Measurements from ENCODE around the gene SCFD1.
A peak's percentile ranks its signal among the peaks of the same experiment; 100 is the strongest.
"Not testable (repeated sequence)": the region's sequence is repeated elsewhere in the genome, so short reads cannot be mapped to it uniquely, and the experiment has no call there.

SCFD1 gene, protein sequence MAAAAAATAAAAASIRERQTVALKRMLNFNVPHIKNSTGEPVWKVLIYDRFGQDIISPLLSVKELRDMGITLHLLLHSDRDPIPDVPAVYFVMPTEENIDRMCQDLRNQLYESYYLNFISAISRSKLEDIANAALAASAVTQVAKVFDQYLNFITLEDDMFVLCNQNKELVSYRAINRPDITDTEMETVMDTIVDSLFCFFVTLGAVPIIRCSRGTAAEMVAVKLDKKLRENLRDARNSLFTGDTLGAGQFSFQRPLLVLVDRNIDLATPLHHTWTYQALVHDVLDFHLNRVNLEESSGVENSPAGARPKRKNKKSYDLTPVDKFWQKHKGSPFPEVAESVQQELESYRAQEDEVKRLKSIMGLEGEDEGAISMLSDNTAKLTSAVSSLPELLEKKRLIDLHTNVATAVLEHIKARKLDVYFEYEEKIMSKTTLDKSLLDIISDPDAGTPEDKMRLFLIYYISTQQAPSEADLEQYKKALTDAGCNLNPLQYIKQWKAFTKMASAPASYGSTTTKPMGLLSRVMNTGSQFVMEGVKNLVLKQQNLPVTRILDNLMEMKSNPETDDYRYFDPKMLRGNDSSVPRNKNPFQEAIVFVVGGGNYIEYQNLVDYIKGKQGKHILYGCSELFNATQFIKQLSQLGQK

DNA sequence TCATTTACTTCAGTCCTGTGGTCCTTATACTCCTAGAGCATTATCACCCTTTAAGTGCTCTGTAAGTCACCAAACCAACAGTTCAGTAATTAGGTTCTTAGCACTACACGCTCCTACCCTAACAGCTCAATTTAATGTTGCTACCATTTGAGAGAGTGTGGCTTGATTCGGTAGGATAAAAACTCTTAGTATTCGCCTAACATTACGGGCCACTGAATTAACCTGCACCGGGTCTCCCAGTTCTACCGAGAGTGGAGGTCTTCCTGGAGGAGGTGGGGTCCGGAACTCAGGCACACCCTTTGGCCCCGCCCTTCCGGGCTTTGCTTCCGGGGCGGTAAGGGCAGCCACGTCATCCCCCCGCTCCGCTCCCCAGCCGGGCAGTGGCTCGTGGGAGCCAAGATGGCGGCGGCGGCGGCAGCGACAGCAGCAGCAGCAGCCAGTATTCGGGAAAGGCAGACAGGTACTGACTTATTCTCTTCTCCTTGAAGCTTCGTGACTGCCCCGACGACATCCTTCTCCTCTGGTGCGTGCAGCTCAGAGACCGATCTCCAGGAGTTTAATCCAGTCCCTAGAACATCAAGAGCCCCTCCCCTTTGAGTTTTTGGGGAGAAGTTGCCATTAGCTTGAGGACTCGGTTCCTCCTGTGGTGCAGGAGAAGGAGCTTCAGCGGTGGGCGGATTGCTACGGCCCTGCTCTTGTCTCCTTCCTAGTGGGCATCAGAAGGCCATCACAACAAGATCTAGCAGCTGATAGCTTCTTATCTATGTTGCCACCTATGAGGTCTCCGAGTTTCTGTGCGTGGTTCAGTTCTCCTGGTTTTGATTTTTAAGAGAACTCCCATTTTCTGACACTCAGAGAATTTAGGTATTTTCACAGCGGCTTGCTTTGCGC lies at the start of gene SCFD1:
TSS of gene SCFD1 (plus strand) at position 380 of the 891 bp plus-strand sequence. CDS start at position 400, 20 bp downstream.
- peak; percentile 87 for DNase-seq (ENCODE audit: low read depth)
- TF ChIP-seq, protein P1, sequence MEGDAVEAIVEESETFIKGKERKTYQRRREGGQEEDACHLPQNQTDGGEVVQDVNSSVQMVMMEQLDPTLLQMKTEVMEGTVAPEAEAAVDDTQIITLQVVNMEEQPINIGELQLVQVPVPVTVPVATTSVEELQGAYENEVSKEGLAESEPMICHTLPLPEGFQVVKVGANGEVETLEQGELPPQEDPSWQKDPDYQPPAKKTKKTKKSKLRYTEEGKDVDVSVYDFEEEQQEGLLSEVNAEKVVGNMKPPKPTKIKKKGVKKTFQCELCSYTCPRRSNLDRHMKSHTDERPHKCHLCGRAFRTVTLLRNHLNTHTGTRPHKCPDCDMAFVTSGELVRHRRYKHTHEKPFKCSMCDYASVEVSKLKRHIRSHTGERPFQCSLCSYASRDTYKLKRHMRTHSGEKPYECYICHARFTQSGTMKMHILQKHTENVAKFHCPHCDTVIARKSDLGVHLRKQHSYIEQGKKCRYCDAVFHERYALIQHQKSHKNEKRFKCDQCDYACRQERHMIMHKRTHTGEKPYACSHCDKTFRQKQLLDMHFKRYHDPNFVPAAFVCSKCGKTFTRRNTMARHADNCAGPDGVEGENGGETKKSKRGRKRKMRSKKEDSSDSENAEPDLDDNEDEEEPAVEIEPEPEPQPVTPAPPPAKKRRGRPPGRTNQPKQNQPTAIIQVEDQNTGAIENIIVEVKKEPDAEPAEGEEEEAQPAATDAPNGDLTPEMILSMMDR (conservative IDR thresholded peaks at IDR 0.05; ENCODE audit: low read length), result no peak
- H3K4me3 ChIP-seq (ENCODE audit: low read length), result peak within 1 kb of the TSS; percentile 93

DNA sequence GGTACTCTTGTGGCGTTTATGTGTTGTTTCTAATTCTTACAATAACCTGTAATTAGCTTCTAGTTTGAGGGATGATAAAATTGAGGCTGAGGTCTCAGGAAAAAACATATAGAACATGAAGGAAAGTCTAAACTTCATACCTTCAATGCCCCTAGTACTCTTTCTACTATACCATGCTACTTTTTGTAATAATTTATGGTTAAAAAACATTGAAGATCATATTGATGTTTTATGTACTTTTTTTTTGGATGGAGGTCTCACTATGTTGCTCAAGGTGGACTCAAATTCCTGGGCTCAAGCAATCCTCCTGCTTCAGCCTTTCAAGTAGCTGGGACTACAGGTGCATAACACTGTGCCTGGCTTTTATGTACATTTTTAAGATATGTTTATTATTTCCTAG lies 49.3 kb upstream of the SCFD1 start:
- DNase-seq (ENCODE audit: low read depth), result no peak
- TF ChIP-seq, protein P1 (conservative IDR thresholded peaks at IDR 0.05; ENCODE audit: low read length), result no peak
- H3K4me3 ChIP-seq (ENCODE audit: low read length), result no peak overlapping the region

DNA sequence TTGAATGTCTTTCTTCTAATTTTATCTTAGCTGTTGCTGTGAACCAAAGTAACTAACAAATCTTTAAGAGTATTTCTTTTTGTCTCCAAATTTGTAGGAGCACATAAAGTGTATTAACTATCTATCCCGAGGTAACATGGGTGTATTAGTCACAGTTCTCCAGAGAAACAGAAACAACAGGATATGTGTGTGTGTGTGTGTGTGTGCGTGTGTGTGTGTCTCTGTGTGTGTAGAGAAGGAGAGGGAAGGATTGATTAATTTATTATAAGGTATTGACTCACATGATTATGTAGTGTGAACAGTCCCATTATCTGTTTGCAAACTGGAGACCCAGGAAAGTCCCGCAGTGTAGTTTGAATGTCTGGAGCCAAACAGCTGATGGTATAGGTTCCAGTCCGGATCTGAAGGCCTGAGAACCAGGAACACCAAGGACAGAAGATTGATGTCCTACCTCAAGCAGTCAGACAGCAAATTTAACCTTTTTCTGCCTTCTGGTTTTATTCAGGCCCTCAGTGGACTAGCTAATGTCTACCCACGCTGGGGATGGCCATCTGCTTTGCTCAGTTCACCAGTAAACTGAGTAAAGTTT lies 48.8 kb upstream of the SCFD1 start:
- TF ChIP-seq, protein P1 (conservative IDR thresholded peaks at IDR 0.05; ENCODE audit: low read length), result no peak
- H3K4me3 ChIP-seq (ENCODE audit: low read length), result no peak overlapping the region
- peak; percentile 68 for DNase-seq (ENCODE audit: low read depth)

DNA sequence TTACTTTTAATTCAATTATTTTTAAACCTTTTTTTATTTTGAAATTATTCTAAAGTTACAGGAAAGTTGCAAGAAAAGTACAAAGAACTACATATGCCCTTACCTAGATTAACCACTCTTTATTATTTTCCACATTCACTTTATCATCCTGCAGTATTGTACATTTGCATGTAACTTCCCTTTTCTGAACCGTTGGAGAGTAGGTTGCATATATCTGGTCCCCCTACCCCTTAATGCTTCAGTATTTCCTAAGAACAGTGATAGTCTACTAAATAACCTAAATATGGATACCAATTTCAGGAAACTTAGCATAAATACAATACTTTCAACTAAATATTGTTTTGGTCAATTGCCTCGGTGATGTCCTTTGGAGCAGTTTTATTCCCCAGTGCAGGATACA lies 48.2 kb upstream of the SCFD1 start:
- no peak overlapping the region for H3K4me3 ChIP-seq (ENCODE audit: low read length)
- TF ChIP-seq, protein P1 (conservative IDR thresholded peaks at IDR 0.05; ENCODE audit: low read length), result no peak
- DNase-seq (ENCODE audit: low read depth), result no peak

DNA sequence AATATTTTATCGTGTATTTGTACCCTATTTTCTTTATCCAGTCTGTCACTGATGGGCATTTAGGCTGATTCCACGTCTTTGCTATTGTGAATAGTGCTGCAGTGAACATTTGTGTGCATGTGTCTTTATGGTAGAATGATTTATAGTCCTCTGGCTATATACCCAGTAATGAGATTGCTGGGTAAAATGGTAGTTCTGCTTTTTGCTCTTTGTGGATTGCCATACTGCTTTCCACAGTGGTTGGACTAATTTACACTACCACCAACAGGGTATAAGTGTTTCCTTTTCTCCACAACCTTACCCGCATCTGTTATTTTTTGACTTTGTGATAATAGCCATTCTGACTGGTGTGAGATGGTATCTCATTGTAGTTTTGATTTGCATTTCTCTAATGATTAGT lies 47.3 kb upstream of the SCFD1 start:
- H3K4me3 ChIP-seq (ENCODE audit: low read length); DNase-seq (ENCODE audit: low read depth): not testable (repeated sequence)

DNA sequence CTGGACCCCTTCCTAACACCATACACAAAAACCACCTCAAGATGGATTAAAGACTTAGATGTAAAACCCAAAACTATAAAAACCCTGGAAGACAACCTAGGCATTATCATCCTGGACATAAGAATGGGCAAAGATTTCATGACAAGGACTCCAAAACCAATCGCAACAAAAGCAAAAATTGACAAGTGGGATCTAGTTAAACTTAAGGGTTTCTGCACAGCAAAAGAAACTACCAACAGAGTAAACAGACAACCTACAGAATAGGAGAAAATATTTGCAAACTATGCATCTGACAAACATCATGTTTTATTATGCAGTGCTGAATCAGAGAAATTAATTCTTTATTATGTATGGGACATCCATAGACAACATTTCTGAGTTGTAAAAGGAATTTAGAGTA lies 45.8 kb upstream of the SCFD1 start:
- not testable (repeated sequence) for DNase-seq (ENCODE audit: low read depth); H3K4me3 ChIP-seq (ENCODE audit: low read length)

DNA sequence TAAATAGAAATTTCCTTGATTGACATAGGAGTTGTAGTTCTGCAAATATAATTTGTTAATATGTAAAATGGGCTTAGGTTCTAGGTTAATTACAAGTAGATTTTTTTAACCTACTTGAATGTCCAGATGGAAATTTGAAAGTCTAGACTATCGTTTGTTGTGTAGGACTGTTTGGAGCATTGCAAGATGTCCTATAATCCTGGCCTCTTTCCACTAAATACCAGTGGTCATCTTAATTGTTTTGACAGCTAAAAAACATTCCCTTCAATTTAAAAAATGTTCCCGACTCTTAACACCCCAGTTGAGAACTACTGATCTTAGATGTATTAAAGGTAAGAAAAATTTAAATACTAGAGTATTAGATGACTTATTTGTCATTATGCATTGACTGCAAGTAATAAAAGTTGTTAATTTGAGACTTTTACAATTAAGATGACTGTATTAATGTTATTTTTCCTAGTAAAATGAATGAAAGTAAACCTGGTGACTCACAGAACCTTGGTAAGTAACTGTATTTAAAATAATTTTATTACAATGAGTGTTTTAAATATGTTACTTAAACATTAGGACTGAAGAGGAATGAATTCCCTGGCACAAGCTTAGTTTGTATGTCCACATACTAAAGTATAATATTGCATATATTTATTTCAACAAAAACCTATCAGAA lies 41.4 kb upstream of the SCFD1 start:
- DNase-seq (ENCODE audit: low read depth), result peak; percentile 43
- no peak overlapping the region for H3K4me3 ChIP-seq (ENCODE audit: low read length)
- TF ChIP-seq, protein P1 (conservative IDR thresholded peaks at IDR 0.05; ENCODE audit: low read length), result no peak

All from AG10803 (cell line).